ENCODE measurements around the gene RAB30.
"Not testable (repeated sequence)": the region's sequence is repeated elsewhere in the genome, so short reads cannot be mapped to it uniquely, and the experiment has no call there.

The RAB30 gene

GRCh38 chr11:82978422-82979099 lies 93.1 kb downstream of the RAB30 start:
- DNase-seq: no peak

GRCh38 chr11:82976786-82977185 lies 94.9 kb downstream of the RAB30 start:
- DNase-seq: no peak

GRCh38 chr11:82975882-82976281 lies 95.8 kb downstream of the RAB30 start:
- DNase-seq: no peak

- DNase-seq: no peak
These were observed 96.8 kb downstream of the RAB30 start for GRCh38 chr11:82974851-82975250.

GRCh38 chr11:82974135-82974534 lies 97.6 kb downstream of the RAB30 start:
- DNase-seq: no peak

GRCh38 chr11:82972103-82972502 lies 99.6 kb downstream of the RAB30 start:
- DNase-seq: no peak

- DNase-seq: peak; percentile 54
These were observed 100.2 kb downstream of the RAB30 start for GRCh38 chr11:82971519-82971946.

GRCh38 chr11:82970507-82971083 lies 101.1 kb downstream of the RAB30 start:
- not testable (repeated sequence) for DNase-seq

GRCh38 chr11:82969811-82970210 lies 101.9 kb downstream of the RAB30 start:
- DNase-seq: no peak

- no peak for DNase-seq
These were observed 104.3 kb downstream of the RAB30 start for GRCh38 chr11:82967381-82967780.

- not testable (repeated sequence) for DNase-seq
These were observed 109.7 kb downstream of the RAB30 start for GRCh38 chr11:82962021-82962420.

GRCh38 chr11:82960779-82961143 lies 110.9 kb downstream of the RAB30 start:
- DNase-seq: no peak

GRCh38 chr11:82959987-82960778 lies 111.5 kb downstream of the RAB30 start:
- no peak for DNase-seq

- peak; percentile 37 for DNase-seq
These were observed 115.8 kb downstream of the RAB30 start for GRCh38 chr11:82955736-82956453.

GRCh38 chr11:82950502-82950901 lies 121.2 kb downstream of the RAB30 start:
- DNase-seq: not testable (repeated sequence)

- DNase-seq: no peak
These were observed 122.3 kb downstream of the RAB30 start for GRCh38 chr11:82949352-82949751.

- DNase-seq: no peak
These were observed 126.0 kb downstream of the RAB30 start for GRCh38 chr11:82945682-82946081.

- DNase-seq: not testable (repeated sequence)
These were observed 126.7 kb downstream of the RAB30 start for GRCh38 chr11:82945041-82945440.

GRCh38 chr11:82944198-82944597 lies 127.5 kb downstream of the RAB30 start:
- no peak for DNase-seq

- DNase-seq: not testable (repeated sequence)
These were observed 128.3 kb downstream of the RAB30 start for GRCh38 chr11:82943430-82943829.

- DNase-seq: no peak
These were observed 129.3 kb downstream of the RAB30 start for GRCh38 chr11:82942376-82942775.

GRCh38 chr11:82939456-82939855 lies 132.2 kb downstream of the RAB30 start:
- no peak for DNase-seq

- DNase-seq: no peak
These were observed 134.1 kb downstream of the RAB30 start for GRCh38 chr11:82937554-82937953.
